Stimulated activated CD4-positive, alpha-beta T cell treated with anti-CD3 and anti-CD28 coated beads, Interleukin-1b, Interleukin-23, amount 100 ng/mL, for 4 hours (primary cell): ENCODE results near the gene ADAM15.

Experiments used
- DNase-seq, 2 donors: peaks; one replicate each; pipeline ENCODE4 v3.0.0-alpha.2; 2020; ENCODE audit warnings: low read depth in 2 of 2

Gene ADAM15

DNA sequence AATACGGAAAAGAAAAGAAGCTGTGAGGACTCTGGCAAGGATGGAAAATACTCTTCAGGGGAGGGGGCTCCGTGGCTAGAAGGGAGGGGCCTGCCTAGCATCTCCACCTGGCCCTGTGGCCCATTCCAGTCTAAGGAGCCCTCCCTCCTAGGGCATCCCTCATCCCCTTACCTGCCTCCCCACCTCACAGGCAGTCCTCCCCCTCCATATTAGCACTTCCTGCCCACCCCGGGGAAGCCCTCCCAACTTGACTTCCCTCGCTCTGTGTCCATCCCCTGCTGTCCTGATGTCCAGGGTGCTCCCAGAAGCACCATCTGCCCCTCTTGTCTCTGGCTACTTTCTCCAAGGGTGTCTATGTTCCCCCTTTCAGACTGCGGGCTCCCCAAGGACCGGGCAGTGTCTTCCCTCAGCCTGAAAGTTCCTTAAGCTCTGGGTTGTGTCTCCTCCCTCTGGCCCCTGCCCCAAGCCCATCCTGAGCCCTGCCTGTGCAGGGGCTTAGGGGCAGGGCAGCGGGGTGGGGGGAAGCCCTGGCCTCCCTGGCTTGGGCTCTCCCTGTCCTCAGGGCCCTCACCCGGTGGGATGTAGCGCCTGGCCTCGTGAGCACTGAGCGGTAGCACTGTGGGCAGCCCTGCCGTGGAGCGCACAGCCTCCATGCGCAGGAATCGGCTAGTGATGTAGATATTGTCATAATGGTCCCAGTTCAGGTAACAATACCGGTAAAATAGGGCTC, 21.4 kb upstream of the ADAM15 start:
- DNase-seq = no peak

DNA sequence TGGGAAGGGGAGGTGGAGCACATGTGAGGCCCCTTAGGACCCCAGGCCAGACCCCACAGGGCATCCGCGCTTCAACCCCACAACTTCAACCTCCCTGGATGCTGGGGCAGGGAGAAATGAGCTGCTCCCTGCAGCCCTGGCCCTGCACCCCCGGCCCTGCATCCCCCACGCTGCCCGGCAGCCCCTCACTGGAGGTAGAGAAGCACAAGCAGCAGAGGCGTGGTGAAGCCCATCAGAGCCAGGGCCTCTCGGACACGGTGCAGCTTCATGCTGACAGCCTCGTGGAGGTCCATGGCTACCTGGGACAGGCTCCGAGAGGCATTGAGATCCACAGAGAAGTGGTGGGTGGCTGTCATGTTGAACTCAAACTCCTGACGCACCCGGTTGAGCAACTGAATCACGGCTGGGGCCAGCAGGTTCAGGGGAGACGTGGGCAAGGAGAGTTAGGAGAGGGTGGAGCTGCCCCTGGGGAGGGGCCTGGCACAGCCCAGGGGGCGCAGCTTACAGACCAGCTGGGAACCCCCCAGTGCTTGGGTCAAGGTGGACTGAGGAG, 20.8 kb upstream of the ADAM15 start:
- no peak for DNase-seq

DNA sequence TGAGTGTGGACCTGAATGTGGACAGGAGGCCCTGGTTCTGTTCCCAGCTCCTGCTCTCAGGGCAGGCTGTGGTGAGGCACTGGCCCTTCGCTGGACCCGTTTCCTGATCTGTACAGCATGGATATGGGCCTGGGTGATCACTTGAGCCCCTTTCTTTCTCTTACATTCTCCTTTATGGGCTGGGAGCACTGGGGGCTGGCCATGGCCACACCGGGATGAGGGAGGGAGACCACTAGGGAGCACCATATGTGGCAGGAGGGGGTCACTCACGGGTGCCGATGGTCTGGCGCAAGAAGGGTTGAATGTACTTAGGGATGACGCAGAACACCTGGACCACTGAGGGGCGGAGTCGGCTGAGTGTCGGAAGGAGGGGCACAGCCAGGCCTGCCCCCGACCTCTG, 20.2 kb upstream of the ADAM15 start:
- DNase-seq = no peak

DNA sequence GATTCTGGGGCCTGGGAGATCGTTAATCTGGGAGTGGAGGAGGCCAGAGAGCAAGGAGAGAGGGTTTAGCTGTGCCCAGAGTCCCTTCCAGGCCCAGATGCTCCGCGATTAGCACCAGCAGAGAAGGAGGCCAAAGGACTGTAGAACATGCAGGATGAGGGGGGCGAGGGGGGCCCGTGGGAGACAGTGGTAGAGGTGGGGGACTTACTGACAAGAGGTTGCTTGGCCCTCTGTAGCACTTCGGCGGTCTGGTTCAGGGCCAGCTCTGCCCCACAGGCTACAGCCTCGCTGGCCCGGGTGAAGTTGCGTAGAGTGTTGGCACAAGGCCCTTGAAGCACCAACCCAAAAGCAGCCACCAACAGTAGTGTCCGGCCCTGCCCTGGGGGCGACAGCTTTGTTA, 18.2 kb upstream of the ADAM15 start:
- no peak for DNase-seq

DNA sequence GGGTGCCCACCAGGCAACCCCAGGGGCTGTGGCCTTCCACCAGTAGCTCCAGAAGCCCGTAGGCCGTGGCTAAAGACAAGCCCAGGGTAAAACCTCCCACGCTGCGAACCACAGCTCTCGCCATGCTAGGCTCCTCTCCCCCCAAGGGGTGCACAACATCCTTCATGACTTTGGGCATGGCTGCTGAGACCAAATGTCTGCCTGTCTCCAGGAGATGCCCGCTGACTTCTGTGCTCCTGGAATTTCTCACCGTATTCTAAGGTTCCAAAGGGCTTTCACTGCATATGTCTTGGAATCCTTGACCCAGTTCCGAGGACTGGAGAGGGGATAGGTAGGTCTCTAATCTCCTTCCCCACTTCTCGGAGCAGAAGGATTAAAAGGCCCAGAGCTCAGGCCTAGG, 17.6 kb upstream of the ADAM15 start, which contains the start of the genes DCST1 and DCST2:
Gene DCST1, plus strand, starts transcription at position 301 of the 400 bp plus-strand sequence. CDS start 213 bp downstream, outside the sequence.
Gene DCST2, minus strand, starts transcription at position 258 of the 400 bp plus-strand sequence. Its CDS starts 80 bp downstream, at position 178.
- DNase-seq = no peak

DNA sequence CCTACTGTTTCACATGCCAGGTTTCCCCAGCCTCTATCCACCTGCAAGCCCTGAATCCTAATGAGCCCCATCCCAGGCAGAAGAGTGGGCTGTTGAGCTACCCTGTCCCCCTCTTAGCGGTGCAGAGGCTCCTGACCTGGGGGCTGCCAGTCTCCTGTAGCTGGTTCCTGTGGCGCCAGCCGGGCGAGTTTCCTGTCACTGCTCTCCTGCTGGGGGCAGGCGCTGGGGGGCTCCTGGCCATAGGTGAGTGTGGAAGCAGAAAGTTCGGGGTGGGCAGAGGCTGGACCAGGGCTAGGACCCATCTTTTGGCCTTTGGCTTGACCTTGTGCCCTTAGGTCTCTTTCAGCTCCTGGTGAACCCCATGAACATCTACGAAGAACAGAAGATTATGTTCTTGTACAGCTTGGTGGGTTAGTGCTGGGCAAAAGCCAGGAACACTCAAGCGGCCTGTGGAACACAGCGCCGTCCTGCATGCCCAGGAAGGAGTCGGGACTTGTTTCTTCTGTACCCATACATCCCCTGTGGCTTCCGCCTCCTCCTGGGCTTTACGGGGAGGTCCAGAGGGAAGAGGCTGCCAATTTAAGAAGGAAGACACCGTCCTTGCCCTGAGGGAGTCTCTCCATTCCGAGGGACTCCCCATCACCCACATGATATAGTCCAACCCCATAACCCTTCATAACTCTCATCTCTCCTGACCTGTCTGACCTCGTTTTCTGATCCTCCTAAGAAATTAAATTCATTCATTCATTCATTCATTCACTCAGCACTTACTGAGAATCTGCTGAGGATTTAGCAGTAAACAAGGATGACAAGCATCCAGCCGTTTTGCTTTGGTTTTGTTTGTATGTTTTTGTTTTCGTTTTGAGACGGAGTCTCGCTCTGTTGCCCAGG, 16.6 kb upstream of the ADAM15 start:
- DNase-seq = no peak

DNA sequence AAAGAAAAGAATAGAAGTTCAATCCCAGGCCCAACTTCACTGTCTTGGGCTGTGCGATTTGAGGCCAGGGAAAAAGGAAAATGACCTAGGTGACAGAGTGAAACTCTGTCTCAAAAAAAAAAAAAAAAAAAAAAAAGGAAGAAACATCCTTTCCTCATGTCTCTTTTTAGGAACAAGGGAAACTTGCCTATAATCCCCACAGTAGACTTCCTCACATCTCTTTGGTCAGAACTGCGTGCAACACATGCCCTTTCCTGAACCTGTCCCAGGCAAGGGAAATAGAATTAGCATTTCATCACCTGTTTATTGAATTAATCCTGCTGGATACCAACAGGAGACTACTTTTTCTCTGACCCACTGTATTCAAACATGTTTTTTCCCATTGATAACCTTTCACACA, 15.2 kb upstream of the ADAM15 start:
- DNase-seq = no peak

DNA sequence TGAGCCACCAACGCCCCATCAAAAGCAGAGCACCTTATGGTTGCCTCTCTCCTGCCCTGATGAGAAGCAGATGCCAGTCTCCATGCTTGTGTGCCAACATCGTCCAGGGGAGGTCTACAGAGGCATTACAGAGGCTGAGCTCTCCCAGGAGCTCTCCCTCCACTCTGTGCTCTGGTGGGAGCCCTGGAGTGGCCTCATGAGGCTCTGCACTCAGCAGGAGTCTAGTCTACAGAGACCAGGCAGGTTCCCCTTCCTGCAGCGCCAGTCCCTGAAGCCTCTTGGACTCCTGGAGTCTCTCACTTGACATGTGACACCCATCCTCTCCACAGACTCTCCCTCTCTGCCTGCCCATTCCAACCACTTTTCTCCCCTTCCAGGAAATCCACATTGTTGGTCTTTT, 14.1 kb upstream of the ADAM15 start:
- DNase-seq = no peak

DNA sequence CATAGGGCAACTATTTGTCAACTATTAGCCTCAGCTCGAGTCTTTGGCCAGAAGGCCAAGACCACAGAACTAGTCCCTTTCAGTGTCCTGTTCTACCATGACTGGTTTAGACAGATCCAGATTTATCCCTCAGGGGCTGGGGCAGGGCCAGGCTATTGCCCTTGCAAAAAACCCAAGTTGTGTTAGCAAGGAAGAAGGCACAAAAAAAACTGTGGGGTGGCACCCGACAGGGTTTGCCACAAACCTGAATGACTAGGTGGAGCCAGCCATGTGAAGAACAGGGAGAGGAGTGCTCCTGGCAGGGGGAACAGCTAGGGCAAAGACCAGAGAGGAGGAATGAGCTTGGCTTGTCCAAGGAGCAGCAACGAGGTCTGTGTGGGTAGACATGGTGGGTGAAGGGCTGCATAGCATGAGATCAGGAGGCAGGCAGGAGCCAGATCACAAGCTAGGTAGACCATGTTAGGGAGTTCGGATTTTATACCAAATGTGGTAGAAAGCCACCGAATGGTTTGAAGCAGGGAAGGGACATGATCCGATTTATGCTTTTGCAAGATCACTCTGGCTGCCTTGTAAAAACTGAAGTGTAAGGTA, 13.2 kb upstream of the ADAM15 start:
- DNase-seq = no peak

DNA sequence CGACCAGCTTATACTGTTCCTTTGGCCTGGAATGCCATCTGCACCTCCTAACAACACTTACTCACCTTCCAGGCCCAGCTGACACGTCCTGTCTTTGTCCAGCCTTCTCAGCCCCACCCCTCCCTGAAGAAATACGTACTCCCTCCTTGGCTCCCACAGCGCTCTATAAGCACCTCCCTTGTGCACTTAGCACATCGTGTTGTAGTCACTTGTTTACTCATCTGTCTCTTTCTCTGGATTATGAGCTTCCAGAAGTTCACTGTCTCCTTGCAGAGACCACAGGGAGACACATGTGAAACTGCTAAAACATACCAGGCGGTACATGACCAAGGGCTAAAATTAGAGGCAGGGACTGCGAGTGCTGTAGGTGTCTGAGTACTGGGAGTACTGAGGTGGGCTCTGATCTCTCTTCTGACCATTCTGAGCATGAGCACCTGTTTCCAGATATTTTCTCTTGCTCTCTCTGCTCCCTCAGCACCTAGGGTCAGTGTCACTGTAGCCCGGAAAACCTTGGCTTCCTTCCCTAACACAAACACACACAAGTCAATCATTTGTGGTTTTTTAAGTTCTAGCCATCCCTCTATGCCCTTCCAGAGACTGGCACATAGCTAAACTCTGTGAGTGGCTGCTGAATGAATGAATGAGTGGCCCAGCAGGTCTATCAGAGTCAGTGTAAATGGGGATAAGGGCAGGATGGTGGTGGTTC, 12.4 kb upstream of the ADAM15 start:
- DNase-seq = no peak

DNA sequence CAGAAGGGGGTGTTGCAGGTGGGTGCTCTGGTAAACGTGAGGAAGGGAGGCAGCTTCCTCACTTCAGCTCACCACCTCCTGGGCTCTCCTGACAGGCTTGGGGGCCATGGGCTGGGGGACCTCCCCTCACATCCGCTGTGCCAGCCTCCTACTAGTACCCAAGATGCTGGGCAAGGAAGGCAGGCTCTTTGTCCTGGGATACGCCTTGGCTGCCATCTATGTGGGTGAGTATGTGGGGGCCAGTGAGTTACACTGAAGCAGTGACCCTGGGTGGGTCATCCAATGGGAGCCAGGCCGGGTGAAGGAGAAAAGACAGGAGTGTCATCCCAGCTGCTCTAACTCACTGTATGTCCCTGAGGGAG, 11.8 kb upstream of the ADAM15 start:
- DNase-seq = no peak

DNA sequence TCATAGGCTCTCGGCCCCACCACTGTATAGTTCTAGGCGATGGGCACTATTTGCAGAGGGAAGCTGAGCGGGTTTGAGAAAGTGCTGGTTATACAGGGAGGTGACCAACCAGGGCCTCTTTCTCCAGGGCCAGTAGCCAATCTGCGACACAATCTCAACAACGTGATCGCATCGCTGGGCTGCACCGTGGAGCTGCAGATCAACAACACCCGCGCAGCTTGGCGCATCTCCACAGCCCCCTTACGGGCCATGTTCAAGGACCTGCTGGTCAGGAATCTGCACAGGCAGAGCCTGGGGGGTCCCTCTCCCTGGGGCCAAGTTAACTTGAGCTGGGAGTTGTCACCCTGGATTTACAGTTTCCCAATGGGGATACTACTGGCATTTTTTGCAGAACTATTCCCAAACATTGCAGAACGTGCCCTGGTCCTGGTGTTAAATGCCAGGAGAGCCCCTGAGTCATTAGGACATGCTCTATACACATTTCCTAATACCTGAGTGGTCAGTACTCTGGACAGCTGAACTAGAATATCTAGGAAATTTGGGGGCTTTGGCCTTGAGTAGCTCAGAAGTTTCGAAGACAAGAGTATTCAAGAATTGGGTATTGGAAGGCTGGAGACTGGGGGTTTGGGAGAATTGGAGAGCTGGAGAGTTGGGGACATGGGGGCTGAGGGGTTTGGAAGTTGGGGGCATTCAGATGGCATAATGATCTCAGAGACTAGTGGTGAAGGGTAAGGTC, 10.6 kb upstream of the ADAM15 start:
- no peak for DNase-seq

DNA sequence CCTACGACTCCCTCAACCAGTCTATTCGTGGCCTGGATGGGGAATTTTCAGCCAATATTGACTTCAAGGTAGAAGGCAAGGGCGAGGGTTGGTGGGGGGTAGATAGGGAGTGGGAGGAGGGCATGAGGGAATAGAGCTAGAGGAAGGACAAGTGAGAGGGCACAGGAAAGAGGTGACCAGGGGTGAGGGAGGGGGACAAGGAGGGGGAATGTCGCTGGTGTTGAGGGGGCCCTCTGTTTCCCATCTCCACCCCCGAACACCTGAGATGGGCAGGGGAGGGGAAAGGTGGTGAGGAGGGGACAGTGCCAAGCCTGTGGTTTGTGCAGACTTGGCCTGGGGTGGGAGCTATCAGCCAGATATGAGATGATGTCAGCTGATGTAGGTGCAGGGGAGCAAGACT, 8.3 kb upstream of the ADAM15 start:
- DNase-seq = no peak

DNA sequence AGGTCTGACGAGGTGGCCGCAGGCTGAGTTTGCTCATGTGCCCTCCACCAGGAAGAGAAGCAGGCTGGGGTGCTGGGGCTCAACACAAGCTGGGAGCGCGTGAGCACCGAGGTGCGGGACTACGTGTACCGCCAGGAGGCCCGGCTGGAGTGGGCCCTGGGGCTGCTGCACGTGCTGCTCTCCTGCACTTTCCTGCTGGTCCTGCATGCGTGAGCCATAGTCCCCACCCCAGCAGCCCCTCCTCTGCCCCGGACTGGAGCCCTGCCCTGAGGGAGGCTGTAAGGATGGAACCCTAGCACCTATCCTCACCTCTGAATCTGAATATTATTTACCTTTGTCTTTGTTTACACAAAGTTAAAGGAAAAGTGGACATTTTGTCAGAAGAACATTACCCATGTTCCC, 7.8 kb upstream of the ADAM15 start:
- no peak for DNase-seq

DNA sequence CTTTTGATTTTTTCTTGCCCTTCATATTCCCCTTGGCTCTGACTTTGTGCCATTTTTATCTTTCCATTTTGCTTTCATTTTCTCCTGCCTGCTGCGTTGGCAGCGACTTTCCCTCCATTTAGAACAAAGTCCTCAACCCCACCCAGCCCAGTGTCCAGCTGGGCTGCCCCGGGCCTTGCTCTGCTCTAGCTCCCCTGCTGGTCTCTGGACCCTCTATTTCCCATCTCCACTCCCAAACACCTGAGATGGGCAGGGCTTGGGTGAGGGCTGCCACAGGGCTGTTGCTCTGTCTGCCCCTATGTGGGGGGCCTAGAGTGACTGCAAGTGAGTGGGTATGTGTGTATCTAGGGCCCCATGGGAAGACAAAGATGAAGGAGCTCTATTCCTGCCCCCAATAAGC, 7.3 kb upstream of the ADAM15 start:
- no peak for DNase-seq

DNA sequence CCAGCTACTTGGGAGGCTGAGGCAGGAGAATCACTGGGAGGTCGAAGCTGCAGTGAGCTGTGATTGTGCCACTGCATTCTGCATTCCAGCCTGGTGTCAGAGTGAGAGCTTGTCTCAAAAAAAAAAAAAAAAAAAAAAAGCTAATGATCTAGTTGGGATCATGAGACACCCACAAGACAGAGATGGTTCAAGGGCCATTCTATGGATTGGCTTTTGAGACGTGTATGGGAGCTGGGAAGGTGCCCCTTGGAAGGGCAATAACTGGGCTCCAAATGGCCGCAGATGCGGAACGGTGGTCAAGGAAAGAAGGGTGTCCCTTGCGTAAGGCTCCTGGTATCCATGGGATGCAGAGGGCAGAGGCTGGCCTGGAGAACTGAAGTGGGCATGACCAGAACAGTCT, 6.8 kb upstream of the ADAM15 start:
- no peak for DNase-seq

DNA sequence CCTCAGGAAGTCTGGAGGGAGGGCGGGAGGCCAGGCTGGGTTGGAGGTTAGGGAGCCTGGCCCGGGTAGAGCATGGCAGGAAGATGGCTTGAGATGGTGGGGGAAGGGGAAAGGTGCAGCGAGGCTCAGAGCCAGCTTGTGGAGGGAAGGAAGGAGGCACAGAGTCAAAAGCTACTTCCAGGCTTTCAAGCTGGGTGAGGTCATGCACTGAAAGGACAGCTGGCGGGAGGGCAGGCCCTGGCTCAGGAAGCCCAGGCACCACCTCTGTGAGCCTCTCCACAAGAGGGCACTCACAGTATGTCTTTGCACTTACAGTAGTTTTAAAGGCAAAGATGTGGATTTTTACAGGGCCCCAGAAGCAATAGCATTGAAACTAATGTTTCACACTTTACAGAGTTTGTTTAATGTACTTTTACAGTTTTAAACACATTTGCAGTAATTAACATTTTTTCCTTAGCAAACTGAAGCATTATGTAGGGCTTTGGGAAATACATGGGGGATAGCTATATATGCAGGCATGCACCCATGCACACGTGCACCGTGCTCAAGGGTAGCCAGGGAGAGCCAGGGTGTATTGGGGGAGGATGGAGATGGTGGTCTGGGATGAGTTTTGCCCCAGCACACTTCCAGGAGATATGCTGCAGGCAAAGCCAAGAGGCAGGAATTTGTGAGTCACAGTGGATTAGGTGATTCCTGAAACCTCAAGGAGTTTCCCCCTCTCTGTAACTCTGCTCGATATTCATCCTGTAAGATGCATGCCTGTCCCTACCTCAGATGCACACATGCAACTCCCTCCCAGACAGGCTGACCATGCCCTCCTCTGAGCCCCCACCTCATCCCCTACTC, 6.1 kb upstream of the ADAM15 start:
- no peak for DNase-seq

DNA sequence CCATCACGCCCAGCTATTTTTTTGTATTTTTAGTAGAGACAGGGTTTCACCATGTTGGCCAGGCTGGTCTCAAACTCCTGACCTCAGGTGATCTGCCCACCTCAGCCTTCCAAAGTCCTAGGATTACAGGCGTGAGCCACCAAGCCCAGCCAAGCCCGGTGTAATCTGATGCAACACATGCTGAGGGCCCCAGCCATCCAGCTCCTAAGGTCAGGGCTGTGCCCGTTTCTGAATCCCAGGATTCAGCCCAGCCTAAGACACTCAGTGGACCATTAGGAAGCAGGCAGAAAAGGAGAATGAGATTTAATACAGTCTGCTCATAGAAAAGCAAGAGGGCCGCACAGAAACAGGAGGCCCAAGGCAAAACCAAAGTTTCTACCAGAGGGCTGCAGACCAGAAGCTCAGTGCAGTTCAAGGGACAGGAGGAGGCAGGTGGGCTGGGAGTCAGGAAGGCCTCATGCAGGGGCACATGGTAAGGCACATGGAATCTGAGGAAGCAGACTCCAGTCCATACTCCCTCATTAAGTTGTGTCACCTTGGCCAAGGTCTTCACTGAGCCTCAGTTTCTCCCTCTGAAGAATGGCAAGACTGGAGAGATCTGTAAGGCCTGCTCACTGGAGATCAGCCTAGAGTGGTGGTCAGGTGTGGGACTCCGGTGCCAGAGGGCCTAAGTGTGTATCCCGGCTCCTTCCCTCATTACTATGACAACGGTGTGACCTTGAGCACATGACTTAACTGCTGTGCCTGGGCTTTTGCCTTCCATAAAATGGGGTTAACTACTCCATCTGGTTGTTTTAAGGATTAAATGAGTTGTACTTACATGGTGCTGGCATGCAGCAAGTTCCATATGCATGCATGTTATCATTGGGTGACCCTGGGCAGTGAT, 2.4 kb upstream of the ADAM15 start:
- DNase-seq = no peak
